GM12801 (cell line): ENCODE results near the gene RCOR2.

ENCODE experiments used
- CTCF ChIP-seq: IDR thresholded peaks from one replicate; pipeline ENCODE4 v1.5.1; 2011; ENCODE audit warnings: control low read depth; ENCODE audit not compliant: insufficient read length; ENCODE audit errors: extremely low read depth

The RCOR2 gene

GRCh38 chr11:63873311-63873710 is 43.7 kb downstream of the RCOR2 start:
- no peak for TF ChIP-seq CTCF

- TF ChIP-seq CTCF, result no peak
Observed at GRCh38 chr11:63872800-63873197, 44.2 kb downstream of the RCOR2 start.

- no peak for TF ChIP-seq CTCF
Observed at GRCh38 chr11:63871962-63872799, 44.8 kb downstream of the RCOR2 start.

GRCh38 chr11:63870351-63871140 is 46.4 kb downstream of the RCOR2 start:
- no peak for TF ChIP-seq CTCF

GRCh38 chr11:63869683-63870082 is 47.3 kb downstream of the RCOR2 start:
- TF ChIP-seq CTCF, result no peak

GRCh38 chr11:63869171-63869591 is 47.8 kb downstream of the RCOR2 start:
- TF ChIP-seq CTCF, result no peak

- TF ChIP-seq CTCF, result no peak
Observed at GRCh38 chr11:63868399-63869064, 48.4 kb downstream of the RCOR2 start.
